Suprapubic skin (tissue), 4 donors: ENCODE results near the gene RRBP1. TPM values are rescaled to one million over a fixed set of nuclear protein-coding genes. Genes with fewer than 3 reads are reported as not detected.
A peak's percentile ranks its signal among the peaks of the same experiment; 100 is the strongest.

Experiments
- DNase-seq, 2 donors: peaks; one replicate each; pipeline ENCODE4 v3.0.0-alpha.2; 2019; ENCODE audit warnings: low spot score in 2 of 2
- H3K27ac ChIP-seq: fragments of 200-600 bp; sonication (generic); one replicate; pipeline ENCODE4 v1.5.1; 2019
- H3K27me3 ChIP-seq: fragments of 200-600 bp; sonication (generic); one replicate; pipeline ENCODE4 v1.5.1; 2019
- H3K36me3 ChIP-seq: fragments of 200-600 bp; sonication (generic); one replicate; pipeline ENCODE4 v1.5.1; 2019
- H3K4me1 ChIP-seq: fragments of 200-600 bp; sonication (generic); one replicate; pipeline ENCODE4 v1.5.1; 2019
- H3K4me3 ChIP-seq: fragments of 200-600 bp; sonication (generic); one replicate; pipeline ENCODE4 v1.5.1; 2019; ENCODE audit warnings: mild to moderate bottlenecking
- H3K9me3 ChIP-seq: fragments of 200-600 bp; sonication (generic); one replicate; pipeline ENCODE4 v1.5.1; 2019
- EP300 ChIP-seq: sonication (generic); formaldehyde crosslinking; IDR thresholded peaks from one replicate; pipeline ENCODE4 v1.6.1; 2017; ENCODE audit warnings: antibody characterized with exemption
- POLR2A ChIP-seq, 2 donors: fragments of 450-650 bp; IDR thresholded peaks; one replicate each; pipeline ENCODE4 v1.6.1; 2017; ENCODE audit warnings: antibody characterized with exemption in 2 of 2, mild to moderate bottlenecking in 2 of 2, moderate library complexity in 2 of 2
- POLR2AphosphoS5 ChIP-seq, 3 donors: sonication (generic); formaldehyde crosslinking; IDR thresholded peaks; one replicate each; pipeline ENCODE4 v1.6.1; 2017; ENCODE audit warnings: antibody characterized with exemption in 3 of 3
- WGBS: methylation state at CpG from one replicate; pipeline ENCODE4 v1.1.5; 2018; 5-methylcytosine and 5-hydroxymethylcytosine counted together
- total RNA-seq, 4 donors: library from RNA; depleted of rRNA; stranded (reverse); fragments of >200 nt; gene quantifications; one replicate each; pipeline ENCODE4 v1.1.0, GENCODE V29; 2016
- TF ChIP-seq, protein P1 (sequence below), 2 donors: fragments of 200-600 bp in 1 of 2; fragments of 450-650 bp in 1 of 2; sonication (generic) in 1 of 2; IDR thresholded peaks; one replicate each; pipeline ENCODE4 v1.5.1; 2016 to 2019; ENCODE audit warnings: antibody characterized with exemption in 2 of 2, mild to moderate bottlenecking in 1 of 2, moderate library complexity in 1 of 2

The RRBP1 gene
- total RNA-seq, 4 donors from 2014 or later = 37.5 to 52.3 (median 41.3) TPM

DNA sequence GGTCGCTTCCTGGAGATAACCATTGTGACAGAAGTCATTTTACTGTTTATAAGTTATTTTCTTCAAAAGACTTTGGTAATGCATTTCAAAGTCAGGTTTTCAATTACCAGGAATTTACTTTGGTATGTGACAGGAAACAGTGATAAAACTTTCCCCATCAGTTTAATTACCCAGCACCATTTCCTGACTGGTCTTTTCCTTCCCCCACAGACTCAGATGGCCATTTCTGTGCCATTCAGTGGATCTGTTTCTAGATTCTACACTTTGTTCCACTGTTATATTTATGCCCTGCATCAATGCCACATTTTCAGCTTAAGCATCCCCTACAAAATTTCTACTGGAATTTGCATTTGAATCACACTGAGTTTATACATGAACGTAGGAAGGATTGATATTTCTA lies 16.3 kb downstream of the RRBP1 start:
- DNase-seq = no peak
- TF ChIP-seq EP300 (no peak), POLR2A (IDR thresholded peaks at IDR 0.05) (no peak), POLR2AphosphoS5 (IDR thresholded peaks at IDR 0.05) (no peak)
- TF ChIP-seq, protein P1, sequence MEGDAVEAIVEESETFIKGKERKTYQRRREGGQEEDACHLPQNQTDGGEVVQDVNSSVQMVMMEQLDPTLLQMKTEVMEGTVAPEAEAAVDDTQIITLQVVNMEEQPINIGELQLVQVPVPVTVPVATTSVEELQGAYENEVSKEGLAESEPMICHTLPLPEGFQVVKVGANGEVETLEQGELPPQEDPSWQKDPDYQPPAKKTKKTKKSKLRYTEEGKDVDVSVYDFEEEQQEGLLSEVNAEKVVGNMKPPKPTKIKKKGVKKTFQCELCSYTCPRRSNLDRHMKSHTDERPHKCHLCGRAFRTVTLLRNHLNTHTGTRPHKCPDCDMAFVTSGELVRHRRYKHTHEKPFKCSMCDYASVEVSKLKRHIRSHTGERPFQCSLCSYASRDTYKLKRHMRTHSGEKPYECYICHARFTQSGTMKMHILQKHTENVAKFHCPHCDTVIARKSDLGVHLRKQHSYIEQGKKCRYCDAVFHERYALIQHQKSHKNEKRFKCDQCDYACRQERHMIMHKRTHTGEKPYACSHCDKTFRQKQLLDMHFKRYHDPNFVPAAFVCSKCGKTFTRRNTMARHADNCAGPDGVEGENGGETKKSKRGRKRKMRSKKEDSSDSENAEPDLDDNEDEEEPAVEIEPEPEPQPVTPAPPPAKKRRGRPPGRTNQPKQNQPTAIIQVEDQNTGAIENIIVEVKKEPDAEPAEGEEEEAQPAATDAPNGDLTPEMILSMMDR (IDR thresholded peaks at IDR 0.05) = no peak
- 79% methylated on average over 2 of the region's 2 CpGs for WGBS
- Histone ChIP-seq H3K9me3 (no peaks in the 10 kb centered on the region), H3K4me3 (no peak overlapping the region), H3K27me3 (no peaks in the 10 kb centered on the region), H3K27ac (no peak overlapping the region), H3K36me3 (no peaks in the 10 kb centered on the region), H3K4me1 (peaks cover 35% of the 10 kb centered on the region)

DNA sequence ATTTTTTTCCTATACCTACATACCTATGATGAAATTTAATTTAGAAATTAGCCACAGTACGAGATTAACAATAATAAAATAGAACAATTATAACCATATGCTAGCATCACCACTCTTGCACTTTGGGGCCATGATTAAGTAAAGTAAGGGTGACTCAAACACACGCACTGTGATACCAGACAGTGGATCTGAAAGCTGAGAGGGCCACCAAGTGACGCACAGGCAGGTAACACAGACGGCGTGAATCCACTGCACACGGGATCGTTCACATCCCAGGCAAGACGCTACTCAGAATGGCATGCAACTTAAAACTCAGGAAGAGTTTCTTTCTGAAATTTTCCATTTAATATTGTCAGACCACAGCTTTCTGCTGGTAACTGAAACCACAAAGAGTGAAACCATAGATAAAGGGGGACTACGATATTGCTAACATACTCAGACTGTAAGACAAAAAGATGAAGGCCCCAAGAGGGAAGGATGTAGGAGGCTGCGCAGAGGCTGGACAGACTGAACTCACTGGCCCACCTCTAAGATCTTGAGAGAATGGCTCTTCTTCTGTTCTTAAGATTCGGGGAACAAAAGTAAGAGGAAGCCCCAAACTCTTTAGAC lies 17.9 kb downstream of the RRBP1 start:
- Histone ChIP-seq H3K4me3 (no peak overlapping the region), H3K36me3 (peaks cover 5% of the 10 kb centered on the region), H3K9me3 (no peaks in the 10 kb centered on the region), H3K27me3 (no peaks in the 10 kb centered on the region), H3K27ac (no peak overlapping the region), H3K4me1 (peaks cover 38% of the 10 kb centered on the region)
- no peak for DNase-seq
- WGBS = 78% methylated on average over 11 of the region's 11 CpGs
- TF ChIP-seq, protein P1 (IDR thresholded peaks at IDR 0.05) = no peak
- TF ChIP-seq POLR2AphosphoS5 (IDR thresholded peaks at IDR 0.05) (no peak), POLR2A (IDR thresholded peaks at IDR 0.05) (no peak), EP300 (no peak)

DNA sequence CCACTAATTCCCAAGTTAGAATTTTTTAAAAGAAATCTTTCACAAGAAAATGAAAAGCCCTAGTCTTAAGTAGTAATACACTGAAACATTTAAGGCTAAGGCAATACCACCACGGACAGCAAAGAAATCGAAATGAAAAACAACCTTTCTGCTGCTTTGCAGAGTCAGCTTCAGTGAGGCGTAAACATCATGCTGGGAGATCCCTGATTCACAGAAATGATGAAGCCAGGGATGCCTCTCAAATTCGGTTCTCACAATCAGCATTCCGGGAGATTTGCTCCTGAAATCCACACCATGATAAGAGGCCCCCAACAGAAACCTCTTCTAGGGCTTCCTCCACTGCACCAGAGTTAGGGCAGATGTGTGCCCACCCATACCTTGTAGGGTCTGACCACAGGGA lies 18.6 kb downstream of the RRBP1 start:
- no peak for DNase-seq
- TF ChIP-seq POLR2AphosphoS5 (IDR thresholded peaks at IDR 0.05) = no peak
- no peak for TF ChIP-seq POLR2A (IDR thresholded peaks at IDR 0.05)
- TF ChIP-seq, protein P1 (IDR thresholded peaks at IDR 0.05) = no peak
- no peak for TF ChIP-seq EP300
- Histone ChIP-seq H3K27ac (peak overlapping the region; percentile 12), H3K4me1 (peaks cover 38% of the 10 kb centered on the region), H3K4me3 (no peak overlapping the region), H3K36me3 (peaks cover 8% of the 10 kb centered on the region), H3K9me3 (no peaks in the 10 kb centered on the region), H3K27me3 (no peaks in the 10 kb centered on the region)
- WGBS = 50% methylated on average over 5 of the region's 5 CpGs

DNA sequence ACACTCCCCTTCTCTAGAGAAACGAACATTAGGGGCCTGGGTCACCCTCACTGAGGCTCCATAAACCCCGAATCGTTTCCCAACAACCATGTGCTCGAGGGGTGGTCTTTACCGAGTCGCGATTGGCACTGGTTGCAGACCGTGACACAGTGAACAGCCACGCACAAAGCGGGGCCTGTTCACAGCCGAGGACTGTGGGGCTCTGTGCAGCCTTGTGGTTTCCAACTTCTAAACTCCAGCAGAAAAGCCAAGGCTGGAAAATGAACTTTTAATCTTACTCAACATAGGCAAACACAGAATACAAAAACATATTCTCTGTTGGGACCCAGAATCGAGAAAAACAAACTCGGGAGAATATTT lies 19.0 kb downstream of the RRBP1 start:
- Histone ChIP-seq H3K36me3 (peaks cover 13% of the 10 kb centered on the region), H3K9me3 (no peaks in the 10 kb centered on the region), H3K27me3 (no peaks in the 10 kb centered on the region), H3K4me3 (no peak overlapping the region), H3K27ac (peak overlapping the region; percentile 67), H3K4me1 (peaks cover 38% of the 10 kb centered on the region)
- DNase-seq = peak in 1 of 2 donors; percentile 51
- TF ChIP-seq POLR2A (IDR thresholded peaks at IDR 0.05) (no peak), POLR2AphosphoS5 (IDR thresholded peaks at IDR 0.05) (no peak), EP300 (no peak)
- TF ChIP-seq, protein P1 (IDR thresholded peaks at IDR 0.05) = no peak
- 84% methylated on average over 13 of the region's 13 CpGs for WGBS

DNA sequence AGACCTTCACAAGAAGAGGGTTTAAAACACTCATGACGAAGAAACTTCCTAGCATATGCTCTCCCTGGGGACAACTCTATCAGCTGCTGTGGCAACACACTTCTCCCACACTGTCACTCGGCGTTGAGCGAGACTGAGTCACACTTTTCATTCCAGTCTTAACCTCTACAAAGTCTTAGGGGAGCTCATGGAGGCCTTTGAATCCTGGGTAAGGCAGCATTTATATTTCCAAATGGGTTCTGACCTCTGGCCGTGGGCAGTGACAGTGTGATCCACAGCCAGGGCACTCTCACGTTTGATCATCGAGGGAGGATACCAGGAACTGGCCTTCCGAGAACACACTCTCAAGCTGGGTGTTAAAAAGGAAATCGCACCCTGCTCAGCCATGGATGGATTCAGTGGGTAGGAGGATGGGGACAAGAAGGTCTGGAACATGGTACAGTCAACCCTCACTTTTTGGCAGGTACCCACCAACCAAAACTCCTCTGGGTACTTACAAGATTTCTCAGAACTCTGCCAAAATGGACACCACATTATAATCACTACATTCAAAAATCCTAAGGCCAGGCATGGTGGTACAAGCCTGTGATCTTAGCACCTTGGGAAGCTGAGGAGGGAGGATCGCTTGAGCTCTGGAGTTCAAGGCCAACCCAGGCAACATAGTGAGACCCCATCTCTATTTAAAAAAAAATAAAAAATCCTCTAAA lies 19.6 kb downstream of the RRBP1 start:
- Histone ChIP-seq H3K4me3 (no peak overlapping the region), H3K27me3 (no peaks in the 10 kb centered on the region), H3K9me3 (no peaks in the 10 kb centered on the region), H3K4me1 (peaks cover 38% of the 10 kb centered on the region), H3K27ac (peak overlapping the region; percentile 67), H3K36me3 (peaks cover 17% of the 10 kb centered on the region)
- TF ChIP-seq POLR2A (IDR thresholded peaks at IDR 0.05) (no peak), POLR2AphosphoS5 (IDR thresholded peaks at IDR 0.05) (peak in 1 of 3 donors; percentile 73)
- WGBS = 69% methylated on average over 10 of the region's 10 CpGs
- DNase-seq = peak in 1 of 2 donors; percentile 74
